ENCODE data around the gene CDKL1. TPM values are rescaled to one million over a fixed set of nuclear protein-coding genes. Genes with fewer than 3 reads are reported as not detected.

CDKL1 gene
- total RNA-seq = 37.4 and 42.6 TPM in 2 replicates

GRCh38 chr14:50396631-50397389 lies at the start of gene CDKL1:
TSS of gene CDKL1 (minus strand) at chr14:50396881. CDS start at chr14:50395868, 1,013 bp downstream.

GRCh38 chr14:50311972-50312733 lies 84.5 kb downstream of the CDKL1 start, which contains the start of the genes DMAC2L and L2HGDH:
TSS of gene DMAC2L (plus strand) at chr14:50312324. CDS start at chr14:50321488, 9,164 bp downstream.
TSS of gene L2HGDH (minus strand) at chr14:50312229. CDS start at chr14:50312150, 79 bp downstream.

Small RNA genes within 50 kb of the gene (small RNA-seq; reads per million reads assigned to genes)
- not detected for gene MIR4504

Other genes with a start within 250 kb of the CDKL1 start
- 37.7 and 38.8 TPM in 2 replicates for gene SOS2, start 165.3 kb downstream of the CDKL1 start, total RNA-seq
- gene L2HGDH, start 84.7 kb downstream of the CDKL1 start, total RNA-seq = 3.1 and 3.3 TPM in 2 replicates
- 7.1 and 10.6 TPM in 2 replicates for gene DMAC2L, start 84.6 kb downstream of the CDKL1 start, total RNA-seq
- 112 and 167 TPM in 2 replicates for gene MAP4K5, start 135.7 kb upstream of the CDKL1 start, total RNA-seq
- 15.0 and 16.4 TPM in 2 replicates for gene ATL1, start 163.3 kb upstream of the CDKL1 start, total RNA-seq